ENCODE results near the gene SLC25A13. TPM values are rescaled to one million over a fixed set of nuclear protein-coding genes. Genes with fewer than 3 reads are reported as not detected.
"Not testable (repeated sequence)": the region's sequence is repeated elsewhere in the genome, so short reads cannot be mapped to it uniquely, and the experiment has no call there.

Gene SLC25A13, protein sequence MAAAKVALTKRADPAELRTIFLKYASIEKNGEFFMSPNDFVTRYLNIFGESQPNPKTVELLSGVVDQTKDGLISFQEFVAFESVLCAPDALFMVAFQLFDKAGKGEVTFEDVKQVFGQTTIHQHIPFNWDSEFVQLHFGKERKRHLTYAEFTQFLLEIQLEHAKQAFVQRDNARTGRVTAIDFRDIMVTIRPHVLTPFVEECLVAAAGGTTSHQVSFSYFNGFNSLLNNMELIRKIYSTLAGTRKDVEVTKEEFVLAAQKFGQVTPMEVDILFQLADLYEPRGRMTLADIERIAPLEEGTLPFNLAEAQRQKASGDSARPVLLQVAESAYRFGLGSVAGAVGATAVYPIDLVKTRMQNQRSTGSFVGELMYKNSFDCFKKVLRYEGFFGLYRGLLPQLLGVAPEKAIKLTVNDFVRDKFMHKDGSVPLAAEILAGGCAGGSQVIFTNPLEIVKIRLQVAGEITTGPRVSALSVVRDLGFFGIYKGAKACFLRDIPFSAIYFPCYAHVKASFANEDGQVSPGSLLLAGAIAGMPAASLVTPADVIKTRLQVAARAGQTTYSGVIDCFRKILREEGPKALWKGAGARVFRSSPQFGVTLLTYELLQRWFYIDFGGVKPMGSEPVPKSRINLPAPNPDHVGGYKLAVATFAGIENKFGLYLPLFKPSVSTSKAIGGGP
- total RNA-seq: 10 to 100 TPM; 20.0 to 55.1 (median 37.2) TPM
- polyA plus RNA-seq: 10 to 100 TPM; 10.8 to 41.3 (median 11.7) TPM
- long read RNA-seq, donor 1, transcript SLC25A13-201 (18 exons, 3,136 nt): major isoform, 5 of 10 reads
- long read RNA-seq, donor 1, partial matches to known transcripts: 5 of 10 reads
- long read RNA-seq, donor 1, other reads (novel, unspliced or antisense): 0 of 10 reads
- long read RNA-seq, donor 2, partial matches to known transcripts: 14 of 18 reads
- long read RNA-seq, donor 2, other reads (novel, unspliced or antisense): 0 of 18 reads
- long read RNA-seq, donor 3, transcript SLC25A13-201 (18 exons, 3,136 nt): major isoform, 7 of 8 reads
- long read RNA-seq, donor 3, partial matches to known transcripts: 0 of 8 reads
- long read RNA-seq, donor 3, other reads (novel, unspliced or antisense): 0 of 8 reads
- long read RNA-seq, donor 4, partial matches to known transcripts: 10 of 17 reads
- long read RNA-seq, donor 4, other reads (novel, unspliced or antisense): 3 of 17 reads
- long read RNA-seq, donor 5, transcript SLC25A13-201 (18 exons, 3,136 nt): major isoform, 19 of 25 reads
- long read RNA-seq, donor 5, partial matches to known transcripts: 4 of 25 reads
- long read RNA-seq, donor 5, other reads (novel, unspliced or antisense): 2 of 25 reads
- long read RNA-seq, donor 6, transcript SLC25A13-201 (18 exons, 3,136 nt): major isoform, 6 of 16 reads
- long read RNA-seq, donor 6, partial matches to known transcripts: 5 of 16 reads
- long read RNA-seq, donor 6, other reads (novel, unspliced or antisense): 5 of 16 reads
- long read RNA-seq, donor 7, transcript SLC25A13-201 (18 exons, 3,136 nt): major isoform, 5 of 5 reads
- long read RNA-seq, donor 7, partial matches to known transcripts: 0 of 5 reads
- long read RNA-seq, donor 7, other reads (novel, unspliced or antisense): 0 of 5 reads
- long read RNA-seq, donor 8, transcript SLC25A13-201 (18 exons, 3,136 nt): major isoform, 10 of 22 reads
- long read RNA-seq, donor 8, partial matches to known transcripts: 10 of 22 reads
- long read RNA-seq, donor 8, other reads (novel, unspliced or antisense): 0 of 22 reads
- long read RNA-seq, donor 9, transcript SLC25A13-201 (18 exons, 3,136 nt): major isoform, 5 of 6 reads
- long read RNA-seq, donor 9, partial matches to known transcripts: 0 of 6 reads
- long read RNA-seq, donor 9, other reads (novel, unspliced or antisense): 0 of 6 reads
- long read RNA-seq, donor 10, transcript SLC25A13-201 (18 exons, 3,136 nt): major isoform, 5 of 5 reads
- long read RNA-seq, donor 10, partial matches to known transcripts: 0 of 5 reads
- long read RNA-seq, donor 10, other reads (novel, unspliced or antisense): 0 of 5 reads

- WGBS, 4 donors: 0 to 1% (median 0%) methylated on average over 1 to 66 of the region's 66 CpGs
- Histone ChIP-seq H3K36me3 (replicated peaks in 1 of 2) (no peaks in the 10 kb centered on the region), H3K9me3 (replicated peaks in 1 of 3) (no peaks in the 10 kb centered on the region), H3K4me1 (replicated peaks in 1 of 2) (peaks cover 16 to 26% of the 10 kb centered on the region in 2 donors), H3K27me3 (no peaks in the 10 kb centered on the region), H3K4me3 (peak within 1 kb of the TSS; percentile 50 to 91 (median 78)), H3K27ac (peak within 1 kb of the TSS; percentile 87 to 99 (median 98))
- TF ChIP-seq, protein P1, sequence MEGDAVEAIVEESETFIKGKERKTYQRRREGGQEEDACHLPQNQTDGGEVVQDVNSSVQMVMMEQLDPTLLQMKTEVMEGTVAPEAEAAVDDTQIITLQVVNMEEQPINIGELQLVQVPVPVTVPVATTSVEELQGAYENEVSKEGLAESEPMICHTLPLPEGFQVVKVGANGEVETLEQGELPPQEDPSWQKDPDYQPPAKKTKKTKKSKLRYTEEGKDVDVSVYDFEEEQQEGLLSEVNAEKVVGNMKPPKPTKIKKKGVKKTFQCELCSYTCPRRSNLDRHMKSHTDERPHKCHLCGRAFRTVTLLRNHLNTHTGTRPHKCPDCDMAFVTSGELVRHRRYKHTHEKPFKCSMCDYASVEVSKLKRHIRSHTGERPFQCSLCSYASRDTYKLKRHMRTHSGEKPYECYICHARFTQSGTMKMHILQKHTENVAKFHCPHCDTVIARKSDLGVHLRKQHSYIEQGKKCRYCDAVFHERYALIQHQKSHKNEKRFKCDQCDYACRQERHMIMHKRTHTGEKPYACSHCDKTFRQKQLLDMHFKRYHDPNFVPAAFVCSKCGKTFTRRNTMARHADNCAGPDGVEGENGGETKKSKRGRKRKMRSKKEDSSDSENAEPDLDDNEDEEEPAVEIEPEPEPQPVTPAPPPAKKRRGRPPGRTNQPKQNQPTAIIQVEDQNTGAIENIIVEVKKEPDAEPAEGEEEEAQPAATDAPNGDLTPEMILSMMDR (IDR thresholded peaks at IDR 0.05): peak in 1 of 6 experiments; percentile 13
- TF ChIP-seq POLR2A (IDR thresholded peaks at IDR 0.05): peak; percentile 59 to 85
- DNase-seq: peak; percentile 93 to 96 (median 96)
- intact Hi-C loops (cut with DNase I): no loop called here
These were observed at the start of gene SLC25A13 for GRCh38 chr7:96321658-96322372. TSS of gene SLC25A13 (minus strand) at chr7:96322098. CDS start at chr7:96321956, 142 bp downstream.

- DNase-seq; intact Hi-C loops (cut with DNase I); H3K4me1 ChIP-seq (replicated peaks in 1 of 2); H3K4me3 ChIP-seq; H3K27me3 ChIP-seq; H3K9me3 ChIP-seq (replicated peaks in 1 of 3); H3K27ac ChIP-seq; H3K36me3 ChIP-seq (replicated peaks in 1 of 2): not testable (repeated sequence)
- WGBS, 4 donors: 80 to 95% (median 92%) methylated on average over 1 to 2 of the region's 2 CpGs
These were observed 44.0 kb upstream of the SLC25A13 start for GRCh38 chr7:96365916-96366315.

GRCh38 chr7:96361116-96361857, 39.4 kb upstream of the SLC25A13 start:
- DNase-seq: no peak
- Histone ChIP-seq H3K36me3 (replicated peaks in 1 of 2) (no peaks in the 10 kb centered on the region), H3K9me3 (replicated peaks in 1 of 3) (no peaks in the 10 kb centered on the region), H3K4me1 (replicated peaks in 1 of 2) (no peaks in the 10 kb centered on the region), H3K27me3 (no peaks in the 10 kb centered on the region), H3K27ac (no peak overlapping the region), H3K4me3 (no peak overlapping the region)
- TF ChIP-seq, protein P1 (IDR thresholded peaks at IDR 0.05): no peak
- no peak for TF ChIP-seq POLR2A (IDR thresholded peaks at IDR 0.05)
- intact Hi-C loops (cut with DNase I): no loop called here
- 78 to 86% (median 81%) methylated on average over 7 of the region's 7 CpGs for WGBS, 4 donors
